Endothelial cell of umbilical vein (primary cell): ENCODE results near the gene PNLIPRP2.

Experiments
- CTCF ChIP-seq, 2 donors: IDR thresholded peaks; 1 replicate in 1 of 2; 2 replicates in 1 of 2; pipeline ENCODE4 v1.5.1; 2011; ENCODE audit warnings: low read length in 2 of 2, mild to moderate bottlenecking in 2 of 2, moderate library complexity in 2 of 2, control low read depth in 1 of 2, inconsistent platforms in 1 of 2, low read depth in 1 of 2; ENCODE audit not compliant: insufficient read depth in 1 of 2; ENCODE audit errors: extremely low read depth in 1 of 2
- POLR2A ChIP-seq: IDR thresholded peaks from 2 replicates; pipeline ENCODE4 v1.6.1; 2012; ENCODE audit warnings: low read depth, mild to moderate bottlenecking, control low read depth, low read length

GRCh38 chr10:116694243-116694926, 73.6 kb downstream of the PNLIPRP2 start:
- TF ChIP-seq POLR2A (no peak), CTCF (IDR thresholded peaks at IDR 0.05; ENCODE audit: extremely low read depth in 1 of 2, insufficient read depth in 1 of 2, low read depth in 1 of 2, low read length in 2 of 2) (no peak)
